ENCODE results near the gene NRIP1.

NRIP1 gene

DNA sequence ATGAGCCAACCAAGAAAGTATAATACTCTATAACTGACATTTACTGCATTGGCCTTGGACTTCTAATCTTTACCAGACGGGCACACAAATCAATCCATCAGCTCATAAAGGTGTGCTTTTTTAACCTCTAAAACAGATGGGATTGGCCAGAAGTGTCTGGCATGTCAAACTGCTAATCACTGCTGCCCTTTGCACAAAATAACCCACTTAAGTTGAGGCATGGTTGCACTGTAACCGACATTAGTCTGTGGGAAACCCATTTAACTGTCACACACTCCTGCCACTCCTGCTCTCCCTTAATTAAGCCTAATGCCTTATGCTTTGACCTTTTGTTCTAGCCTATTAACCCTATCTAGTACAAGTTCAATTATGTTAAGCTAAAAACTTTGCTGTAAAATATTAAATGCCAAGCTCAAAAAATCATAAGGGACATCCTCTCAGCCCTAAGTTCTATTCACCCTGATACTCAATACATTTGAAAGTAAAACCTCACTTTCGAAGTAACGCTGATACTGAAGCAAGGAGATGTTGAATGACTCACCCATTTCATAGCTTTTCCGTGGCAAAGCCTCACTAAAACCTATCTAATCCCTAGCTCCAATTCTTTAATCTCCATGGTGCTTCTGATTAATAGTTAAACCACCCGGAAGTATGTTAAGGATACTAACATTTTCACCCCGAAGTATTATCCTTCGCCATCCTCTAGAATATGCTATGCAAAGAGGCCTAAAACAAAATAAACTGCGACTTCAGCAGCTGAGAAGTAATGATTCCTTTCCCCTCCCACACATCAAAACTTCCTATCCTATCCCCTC, 12.9 kb downstream of the NRIP1 start:
- Histone ChIP-seq H3K9ac (ENCODE audit: low read length) (no peak overlapping the region), H3K9me2 (replicated peaks; ENCODE audit: insufficient read depth, low read length) (no peaks in the 10 kb centered on the region), H3K27me3 (replicated peaks; ENCODE audit: insufficient read depth, low read length) (no peaks in the 10 kb centered on the region), H2AFZ (ENCODE audit: low read length) (no peak overlapping the region), H3K4me2 (ENCODE audit: low read depth, low read length) (no peak overlapping the region), H3F3A (ENCODE audit: insufficient read depth, low read length) (no peaks in the 10 kb centered on the region), H3K79me2 (ENCODE audit: low read length) (peaks cover 33% of the 10 kb centered on the region), H3K4me1 (ENCODE audit: low read length) (no peaks in the 10 kb centered on the region), H3K36me3 (replicated peaks; ENCODE audit: insufficient read depth, low read length) (no peaks in the 10 kb centered on the region), H3K27ac (ENCODE audit: low read length) (no peak overlapping the region), H3K4me3 (ENCODE audit: low read length) (no peak overlapping the region), H4K20me1 (ENCODE audit: insufficient read depth, low read length) (no peaks in the 10 kb centered on the region), H3K9me3 (replicated peaks; ENCODE audit: insufficient read depth, low read length) (no peaks in the 10 kb centered on the region)
- no peak for DNase-seq
- TF ChIP-seq EZH2phosphoT487 (IDR thresholded peaks at IDR 0.05; ENCODE audit: low read length), result no peak
- TF ChIP-seq, protein P1, sequence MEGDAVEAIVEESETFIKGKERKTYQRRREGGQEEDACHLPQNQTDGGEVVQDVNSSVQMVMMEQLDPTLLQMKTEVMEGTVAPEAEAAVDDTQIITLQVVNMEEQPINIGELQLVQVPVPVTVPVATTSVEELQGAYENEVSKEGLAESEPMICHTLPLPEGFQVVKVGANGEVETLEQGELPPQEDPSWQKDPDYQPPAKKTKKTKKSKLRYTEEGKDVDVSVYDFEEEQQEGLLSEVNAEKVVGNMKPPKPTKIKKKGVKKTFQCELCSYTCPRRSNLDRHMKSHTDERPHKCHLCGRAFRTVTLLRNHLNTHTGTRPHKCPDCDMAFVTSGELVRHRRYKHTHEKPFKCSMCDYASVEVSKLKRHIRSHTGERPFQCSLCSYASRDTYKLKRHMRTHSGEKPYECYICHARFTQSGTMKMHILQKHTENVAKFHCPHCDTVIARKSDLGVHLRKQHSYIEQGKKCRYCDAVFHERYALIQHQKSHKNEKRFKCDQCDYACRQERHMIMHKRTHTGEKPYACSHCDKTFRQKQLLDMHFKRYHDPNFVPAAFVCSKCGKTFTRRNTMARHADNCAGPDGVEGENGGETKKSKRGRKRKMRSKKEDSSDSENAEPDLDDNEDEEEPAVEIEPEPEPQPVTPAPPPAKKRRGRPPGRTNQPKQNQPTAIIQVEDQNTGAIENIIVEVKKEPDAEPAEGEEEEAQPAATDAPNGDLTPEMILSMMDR (IDR thresholded peaks at IDR 0.05; ENCODE audit: low read length), result no peak
- no peak for TF ChIP-seq EZH2 (optimal IDR thresholded peaks at IDR 0.05; ENCODE audit: low read depth, low read length)

DNA sequence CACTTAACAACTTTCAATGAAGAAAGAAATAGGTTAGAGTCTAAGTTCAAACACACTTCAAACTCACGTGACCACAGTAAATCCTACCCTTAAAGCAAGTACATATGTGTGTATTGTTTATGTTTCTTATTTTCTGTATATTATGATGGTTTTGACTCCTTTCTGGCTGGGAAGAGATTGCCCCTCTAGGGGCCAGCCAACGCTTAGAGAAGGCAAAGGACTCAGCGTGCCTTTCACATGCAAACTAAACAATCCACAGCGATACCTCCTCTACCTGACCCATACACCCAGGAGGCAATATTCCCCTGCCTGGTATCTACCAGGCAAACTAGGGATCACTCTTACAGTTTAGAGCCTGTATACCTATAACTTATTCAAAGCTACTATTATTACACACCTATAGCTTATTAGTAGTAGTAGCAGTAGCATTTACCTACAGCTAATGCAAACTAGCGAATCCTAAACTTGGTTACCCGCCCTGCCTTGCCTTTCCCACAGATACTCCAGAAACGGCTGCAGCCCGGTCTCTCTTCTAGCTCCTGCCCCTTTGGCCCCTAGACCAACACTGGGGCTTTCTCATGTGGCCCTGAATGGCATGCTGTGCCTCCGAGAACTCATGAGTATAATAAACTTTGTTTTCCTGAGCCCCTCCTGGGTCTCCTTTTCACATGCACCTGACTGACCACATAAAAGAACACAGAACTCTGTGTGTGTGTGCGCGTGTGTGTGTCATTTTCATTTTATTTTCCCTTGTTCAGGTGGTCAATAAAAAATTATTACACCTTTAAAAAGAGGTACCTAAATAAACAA, 14.0 kb downstream of the NRIP1 start:
- Histone ChIP-seq H3F3A (ENCODE audit: insufficient read depth, low read length) (no peaks in the 10 kb centered on the region), H3K36me3 (replicated peaks; ENCODE audit: insufficient read depth, low read length) (no peaks in the 10 kb centered on the region), H4K20me1 (ENCODE audit: insufficient read depth, low read length) (no peaks in the 10 kb centered on the region), H3K27me3 (replicated peaks; ENCODE audit: insufficient read depth, low read length) (no peaks in the 10 kb centered on the region), H3K27ac (ENCODE audit: low read length) (no peak overlapping the region), H3K4me3 (ENCODE audit: low read length) (no peak overlapping the region), H3K4me1 (ENCODE audit: low read length) (no peaks in the 10 kb centered on the region), H3K9me3 (replicated peaks; ENCODE audit: insufficient read depth, low read length) (no peaks in the 10 kb centered on the region), H3K9ac (ENCODE audit: low read length) (no peak overlapping the region), H3K4me2 (ENCODE audit: low read depth, low read length) (no peak overlapping the region), H2AFZ (ENCODE audit: low read length) (no peak overlapping the region), H3K79me2 (ENCODE audit: low read length) (peaks cover 26% of the 10 kb centered on the region), H3K9me2 (replicated peaks; ENCODE audit: insufficient read depth, low read length) (no peaks in the 10 kb centered on the region)
- DNase-seq, result no peak
- TF ChIP-seq EZH2phosphoT487 (IDR thresholded peaks at IDR 0.05; ENCODE audit: low read length), result no peak
- TF ChIP-seq EZH2 (optimal IDR thresholded peaks at IDR 0.05; ENCODE audit: low read depth, low read length), result no peak
- TF ChIP-seq, protein P1 (IDR thresholded peaks at IDR 0.05; ENCODE audit: low read length), result no peak

DNA sequence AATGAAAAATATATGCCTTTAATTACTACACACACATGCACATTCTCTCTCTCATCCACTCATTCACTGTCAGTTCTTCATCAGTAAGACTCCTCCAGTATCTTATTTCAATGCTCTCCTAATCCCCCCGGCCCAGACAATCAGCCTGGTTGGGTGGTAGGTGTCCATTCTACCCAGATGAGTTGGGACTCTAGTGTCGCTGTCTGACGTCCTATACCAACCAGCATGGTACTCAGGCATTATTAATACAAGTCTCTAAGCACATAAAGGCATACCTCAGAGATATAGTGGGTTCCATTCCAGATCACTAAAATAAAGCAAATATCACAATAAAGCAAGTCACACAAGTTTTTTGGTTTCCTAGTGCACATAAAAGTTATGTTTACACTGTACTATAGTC, 19.8 kb downstream of the NRIP1 start:
- Histone ChIP-seq H3K4me3 (ENCODE audit: low read length) (no peak overlapping the region), H3K79me2 (ENCODE audit: low read length) (peaks cover under 1% of the 10 kb centered on the region; the same call in 1 of the 2 replicates), H4K20me1 (ENCODE audit: insufficient read depth, low read length) (no peaks in the 10 kb centered on the region)

More for the DNA sequence above, 19.8 kb downstream of the NRIP1 start:
- no peak overlapping the region for H3K27ac ChIP-seq (ENCODE audit: low read length)
- DNase-seq, result no peak
- no peak overlapping the region for H3K4me2 ChIP-seq (ENCODE audit: low read depth, low read length)
- H2AFZ ChIP-seq (ENCODE audit: low read length), result no peak overlapping the region
- no peaks in the 10 kb centered on the region for H3K4me1 ChIP-seq (ENCODE audit: low read length)
- H3K9ac ChIP-seq (ENCODE audit: low read length), result no peak overlapping the region
- H3K36me3 ChIP-seq (replicated peaks; ENCODE audit: insufficient read depth, low read length), result no peaks in the 10 kb centered on the region
- no peaks in the 10 kb centered on the region for H3K9me2 ChIP-seq (replicated peaks; ENCODE audit: insufficient read depth, low read length)
- no peaks in the 10 kb centered on the region for H3F3A ChIP-seq (ENCODE audit: insufficient read depth, low read length)
- TF ChIP-seq, protein P1 (IDR thresholded peaks at IDR 0.05; ENCODE audit: low read length), result no peak
- TF ChIP-seq EZH2 (optimal IDR thresholded peaks at IDR 0.05; ENCODE audit: low read depth, low read length), result no peak
- no peak for TF ChIP-seq EZH2phosphoT487 (IDR thresholded peaks at IDR 0.05; ENCODE audit: low read length)
- no peaks in the 10 kb centered on the region for H3K9me3 ChIP-seq (replicated peaks; ENCODE audit: insufficient read depth, low read length)
- H3K27me3 ChIP-seq (replicated peaks; ENCODE audit: insufficient read depth, low read length), result no peaks in the 10 kb centered on the region
